Measurements from ENCODE around the gene CTSF. TPM values are rescaled to one million over a fixed set of nuclear protein-coding genes. Genes with fewer than 3 reads are reported as not detected.

CTSF gene
- total and polyA plus RNA-seq, 2 experiments from 2014 or later, result 0.60 to 1.1 TPM

- no peaks in the 10 kb centered on the region for H3K36me3 ChIP-seq (replicated peaks; ENCODE audit: insufficient read depth, low read depth)
- no peaks in the 10 kb centered on the region for H3K9me2 ChIP-seq (replicated peaks; ENCODE audit: insufficient read depth)
- no peak overlapping the region for H2AFZ ChIP-seq
- H3K4me2 ChIP-seq, result no peak overlapping the region
- no peaks in the 10 kb centered on the region for H3K9me3 ChIP-seq (ENCODE audit: low read depth)
- WGBS (ENCODE audit: low lambda C conversion rate, missing lambda C conversion rate), result 48% methylated on average over 5 of the region's 5 CpGs
- peak overlapping the region; percentile 38 for H3K27ac ChIP-seq
- no peaks in the 10 kb centered on the region for H4K20me1 ChIP-seq (ENCODE audit: insufficient read depth, poor library complexity, severe bottlenecking)
- H3K4me3 ChIP-seq, result no peak overlapping the region
- DNase-seq (ENCODE audit: low spot score), result no peak
- TF ChIP-seq, protein P1, sequence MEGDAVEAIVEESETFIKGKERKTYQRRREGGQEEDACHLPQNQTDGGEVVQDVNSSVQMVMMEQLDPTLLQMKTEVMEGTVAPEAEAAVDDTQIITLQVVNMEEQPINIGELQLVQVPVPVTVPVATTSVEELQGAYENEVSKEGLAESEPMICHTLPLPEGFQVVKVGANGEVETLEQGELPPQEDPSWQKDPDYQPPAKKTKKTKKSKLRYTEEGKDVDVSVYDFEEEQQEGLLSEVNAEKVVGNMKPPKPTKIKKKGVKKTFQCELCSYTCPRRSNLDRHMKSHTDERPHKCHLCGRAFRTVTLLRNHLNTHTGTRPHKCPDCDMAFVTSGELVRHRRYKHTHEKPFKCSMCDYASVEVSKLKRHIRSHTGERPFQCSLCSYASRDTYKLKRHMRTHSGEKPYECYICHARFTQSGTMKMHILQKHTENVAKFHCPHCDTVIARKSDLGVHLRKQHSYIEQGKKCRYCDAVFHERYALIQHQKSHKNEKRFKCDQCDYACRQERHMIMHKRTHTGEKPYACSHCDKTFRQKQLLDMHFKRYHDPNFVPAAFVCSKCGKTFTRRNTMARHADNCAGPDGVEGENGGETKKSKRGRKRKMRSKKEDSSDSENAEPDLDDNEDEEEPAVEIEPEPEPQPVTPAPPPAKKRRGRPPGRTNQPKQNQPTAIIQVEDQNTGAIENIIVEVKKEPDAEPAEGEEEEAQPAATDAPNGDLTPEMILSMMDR (IDR thresholded peaks at IDR 0.05; ENCODE audit: poor library complexity), result no peak
- TF ChIP-seq EZH2 (IDR thresholded peaks at IDR 0.05; ENCODE audit: borderline replicate concordance) (no peak), EZH2phosphoT487 (IDR thresholded peaks at IDR 0.05; ENCODE audit: low read depth, severe bottlenecking, unreplicated experiment) (no peak)
- H3K79me2 ChIP-seq, result no peaks in the 10 kb centered on the region
- no peaks in the 10 kb centered on the region for H3K4me1 ChIP-seq (ENCODE audit: insufficient read depth)
- no peaks in the 10 kb centered on the region for H3K27me3 ChIP-seq
These were observed 1.9 kb upstream of the CTSF start for GRCh38 chr11:66570079-66570849.

DNA sequence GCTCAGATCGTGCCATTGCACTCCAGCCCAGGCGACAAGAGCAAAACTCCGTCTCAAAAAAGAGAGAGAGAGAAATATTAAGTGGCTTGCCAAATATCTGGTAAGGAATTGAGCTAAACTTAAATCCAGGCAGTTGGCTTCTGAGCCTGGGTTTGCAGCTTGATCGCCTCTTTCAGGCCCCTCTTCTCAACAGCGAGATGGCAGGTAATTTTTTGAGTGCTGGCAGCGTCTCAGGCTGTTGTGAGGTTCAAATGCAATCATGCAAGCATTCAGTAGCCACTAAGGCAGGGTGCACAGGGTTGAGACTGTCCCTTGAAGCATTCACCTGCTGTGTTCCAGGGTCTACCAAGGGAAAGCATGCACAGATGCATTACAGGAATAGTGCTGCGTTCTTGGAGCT lies 670 bp upstream of the CTSF start:
- no peaks in the 10 kb centered on the region for H4K20me1 ChIP-seq (ENCODE audit: insufficient read depth, poor library complexity, severe bottlenecking)
- 95% methylated on average over 7 of the region's 7 CpGs for WGBS (ENCODE audit: low lambda C conversion rate, missing lambda C conversion rate)
- no peaks in the 10 kb centered on the region for H3K27me3 ChIP-seq
- H3K4me1 ChIP-seq (ENCODE audit: insufficient read depth), result no peaks in the 10 kb centered on the region
- DNase-seq (ENCODE audit: low spot score), result no peak
- H3K4me3 ChIP-seq, result no peak overlapping the region
- H3K79me2 ChIP-seq, result no peaks in the 10 kb centered on the region
- H2AFZ ChIP-seq, result no peak overlapping the region
- no peaks in the 10 kb centered on the region for H3K36me3 ChIP-seq (replicated peaks; ENCODE audit: insufficient read depth, low read depth)
- H3K9me3 ChIP-seq (ENCODE audit: low read depth), result no peaks in the 10 kb centered on the region
- H3K4me2 ChIP-seq, result no peak overlapping the region
- TF ChIP-seq EZH2phosphoT487 (IDR thresholded peaks at IDR 0.05; ENCODE audit: low read depth, severe bottlenecking, unreplicated experiment), result no peak
- TF ChIP-seq EZH2 (IDR thresholded peaks at IDR 0.05; ENCODE audit: borderline replicate concordance), result no peak
- TF ChIP-seq, protein P1 (IDR thresholded peaks at IDR 0.05; ENCODE audit: poor library complexity), result no peak
- no peaks in the 10 kb centered on the region for H3K9me2 ChIP-seq (replicated peaks; ENCODE audit: insufficient read depth)
- H3K27ac ChIP-seq, result no peak overlapping the region

DNA sequence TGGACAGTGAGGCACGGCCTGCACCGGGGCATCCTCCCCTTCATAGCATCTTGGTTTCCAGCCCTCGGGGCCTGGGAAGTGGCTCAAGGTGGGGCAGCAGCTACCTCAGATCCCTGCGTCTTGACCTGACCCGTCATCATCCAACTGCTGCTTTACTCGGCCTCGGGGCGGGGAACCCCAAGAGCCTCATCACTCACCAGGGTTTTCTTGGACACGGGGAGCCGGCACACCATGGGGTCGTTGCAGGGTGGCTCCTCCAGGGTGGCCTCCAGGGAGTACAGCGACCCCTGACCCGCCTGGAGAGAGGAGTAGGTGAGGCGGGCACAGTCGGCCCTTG lies 651 bp downstream of the CTSF start:
- H4K20me1 ChIP-seq (ENCODE audit: insufficient read depth, poor library complexity, severe bottlenecking), result no peaks in the 10 kb centered on the region
- no peak overlapping the region for H3K4me3 ChIP-seq
- H3K9me2 ChIP-seq (replicated peaks; ENCODE audit: insufficient read depth), result no peaks in the 10 kb centered on the region
- no peaks in the 10 kb centered on the region for H3K79me2 ChIP-seq
- H3K4me2 ChIP-seq, result no peak overlapping the region
- H3K4me1 ChIP-seq (ENCODE audit: insufficient read depth), result no peaks in the 10 kb centered on the region
- H3K27ac ChIP-seq, result no peak overlapping the region
- no peak overlapping the region for H2AFZ ChIP-seq
- H3K9me3 ChIP-seq (ENCODE audit: low read depth), result no peaks in the 10 kb centered on the region
- H3K27me3 ChIP-seq, result no peaks in the 10 kb centered on the region
- DNase-seq (ENCODE audit: low spot score), result no peak
- no peaks in the 10 kb centered on the region for H3K36me3 ChIP-seq (replicated peaks; ENCODE audit: insufficient read depth, low read depth)
- 97% methylated on average over 14 of the region's 15 CpGs for WGBS (ENCODE audit: low lambda C conversion rate, missing lambda C conversion rate)
- TF ChIP-seq, protein P1 (IDR thresholded peaks at IDR 0.05; ENCODE audit: poor library complexity), result no peak
- TF ChIP-seq EZH2phosphoT487 (IDR thresholded peaks at IDR 0.05; ENCODE audit: low read depth, severe bottlenecking, unreplicated experiment) (no peak), EZH2 (IDR thresholded peaks at IDR 0.05; ENCODE audit: borderline replicate concordance) (no peak)
